ENCODE results near the gene BTBD3. TPM values are rescaled to one million over a fixed set of nuclear protein-coding genes. Genes with fewer than 3 reads are reported as not detected.

Gene BTBD3
- total and polyA plus RNA-seq, 2 donors (not counting 3 experiments of a cell fraction or from before 2014, with no cell fraction given), result 18.6 to 29.3 TPM

DNA sequence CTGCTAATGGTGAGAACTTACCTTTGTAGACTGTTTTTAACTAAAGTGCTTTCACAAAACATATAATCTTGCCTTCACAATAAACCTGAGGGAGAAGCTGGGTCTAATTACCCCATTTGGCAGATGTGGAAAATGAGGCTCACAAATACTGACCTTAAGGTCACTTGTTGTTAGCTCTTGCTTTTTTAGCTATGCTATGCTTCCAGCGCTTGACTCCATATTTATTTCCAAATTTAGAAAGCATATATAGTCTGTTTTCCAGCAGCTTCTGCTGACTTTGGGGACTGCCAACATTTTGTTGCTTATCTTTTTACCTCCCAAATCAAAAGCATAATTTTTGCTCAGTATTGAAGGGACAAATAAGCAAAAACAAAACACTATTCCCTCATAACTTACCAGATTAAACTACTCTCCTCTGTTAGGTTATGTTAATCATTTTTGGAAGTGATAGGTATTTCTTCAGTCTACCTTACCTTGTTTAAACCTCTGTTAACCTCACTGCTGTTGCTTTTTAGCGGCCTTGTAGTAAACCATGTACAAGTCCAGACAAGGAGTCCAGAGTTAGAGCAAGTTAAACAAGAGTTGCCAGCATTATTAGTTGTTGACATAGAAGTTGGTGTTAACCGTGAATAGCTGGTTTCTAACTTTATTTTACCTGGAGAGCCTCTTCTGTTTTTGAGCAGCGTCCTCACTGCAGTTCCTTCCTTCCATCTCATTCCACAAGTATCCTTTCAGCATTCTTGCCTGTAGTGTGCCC lies 4.9 kb upstream of the BTBD3 start:
- no peaks in the 10 kb centered on the region for H4K20me1 ChIP-seq (replicated peaks; ENCODE audit: control insufficient read depth, extremely low read depth, insufficient read depth, low read length)
- FAIRE-seq (no peak), DNase-seq (ENCODE audit: low read depth, low spot score) (no peak)
- H3K9me3 ChIP-seq (replicated peaks; ENCODE audit: control insufficient read depth, insufficient read depth, low read length), result no peaks in the 10 kb centered on the region
- no peaks in the 10 kb centered on the region for H3K9me1 ChIP-seq (replicated peaks; ENCODE audit: control insufficient read depth, extremely low read depth, insufficient read depth, low read length)
- H3K4me3 ChIP-seq (replicated peaks in 1 of 3; ENCODE audit: insufficient read depth in 1 of 3, low read depth in 1 of 3, low read length in 3 of 3), result no peak overlapping the region
- no peak overlapping the region for H3K4me2 ChIP-seq (ENCODE audit: insufficient read depth, low read length)
- no TSS peak for BruUV-seq (replicated peaks)
- no peak overlapping the region for H3K9ac ChIP-seq (replicated peaks; ENCODE audit: extremely low read depth, insufficient read depth, low read length)
- POLR2A ChIA-PET, result no interaction called here
- H3K27me3 ChIP-seq (ENCODE audit: control insufficient read depth in 2 of 2, insufficient read depth in 2 of 2, low read length in 2 of 2), result no peaks in the 10 kb centered on the region
- no peaks in the 10 kb centered on the region for H3K36me3 ChIP-seq (ENCODE audit: control insufficient read depth in 2 of 2, extremely low read depth in 1 of 2, insufficient read depth in 2 of 2, low read length in 2 of 2)
- H3K4me1 ChIP-seq (ENCODE audit: control insufficient read depth, extremely low read depth, insufficient read depth, low read length), result no peaks in the 10 kb centered on the region
- no peak overlapping the region for H2AFZ ChIP-seq (ENCODE audit: low read depth, low read length)
- CTCF ChIA-PET, result interaction anchor here (0.9 to 2.2 kb wide), 3 partner anchors 9 to 11 kb away, joined by 3 to 9 read pairs (median 7); no protein-coding TSS in a partner anchor
- TF ChIP-seq JUN (IDR thresholded peaks at IDR 0.05; ENCODE audit: borderline replicate concordance, insufficient read depth, insufficient read length, low read depth) (no peak), POLR2AphosphoS5 (IDR thresholded peaks at IDR 0.05; ENCODE audit: insufficient read depth, low read depth, low read length) (no peak), FOS (IDR thresholded peaks at IDR 0.05; ENCODE audit: borderline replicate concordance, insufficient read depth, low read length) (no peak), MYC (IDR thresholded peaks at IDR 0.05; ENCODE audit: low read depth, low read length) (no peak), GATA2 (IDR thresholded peaks at IDR 0.05; ENCODE audit: insufficient read depth, insufficient read length, low read depth, low read length) (no peak), POLR2A (IDR thresholded peaks at IDR 0.05; ENCODE audit: low read depth, low read length) (no peak), EZH2 (IDR thresholded peaks at IDR 0.05; ENCODE audit: borderline replicate concordance, low read depth, low read length, severe bottlenecking) (no peak), CTCF (IDR thresholded peaks at IDR 0.05; ENCODE audit: extremely low read depth in 1 of 2, insufficient read depth in 1 of 2, low read depth in 1 of 2, low read length in 2 of 2) (no peak), MAX (IDR thresholded peaks at IDR 0.05; ENCODE audit: insufficient read depth, insufficient read length) (no peak)
- dilution Hi-C loops (cut with MboI; ENCODE audit: extremely low pct_ligation_motif_present, low sequenced_read_pairs), result no loop called here
- peaks cover 35% of the 10 kb centered on the region for H3K79me2 ChIP-seq (ENCODE audit: control insufficient read depth, insufficient read depth, low read length)
- no peak overlapping the region for H3K27ac ChIP-seq (ENCODE audit: insufficient read depth, low read depth, low read length)
- intact Hi-C loops (cut with micrococcal nuclease), result loop anchor here (10.0 kb wide), 1 partner anchor 292 kb away; no protein-coding TSS in a partner anchor

All from endothelial cell of umbilical vein (primary cell).